ENCODE results near the gene CDK15.

Gene CDK15

GRCh38 chr2:201900362-201900761 lies 94.0 kb downstream of the CDK15 start:
- no peak overlapping the region for H3K27ac ChIP-seq
- no peak for DNase-seq (ENCODE audit: low read depth, low spot score)

- no peak for DNase-seq (ENCODE audit: low read depth, low spot score)
These were observed 95.4 kb downstream of the CDK15 start for GRCh38 chr2:201901786-201902185.

DNA sequence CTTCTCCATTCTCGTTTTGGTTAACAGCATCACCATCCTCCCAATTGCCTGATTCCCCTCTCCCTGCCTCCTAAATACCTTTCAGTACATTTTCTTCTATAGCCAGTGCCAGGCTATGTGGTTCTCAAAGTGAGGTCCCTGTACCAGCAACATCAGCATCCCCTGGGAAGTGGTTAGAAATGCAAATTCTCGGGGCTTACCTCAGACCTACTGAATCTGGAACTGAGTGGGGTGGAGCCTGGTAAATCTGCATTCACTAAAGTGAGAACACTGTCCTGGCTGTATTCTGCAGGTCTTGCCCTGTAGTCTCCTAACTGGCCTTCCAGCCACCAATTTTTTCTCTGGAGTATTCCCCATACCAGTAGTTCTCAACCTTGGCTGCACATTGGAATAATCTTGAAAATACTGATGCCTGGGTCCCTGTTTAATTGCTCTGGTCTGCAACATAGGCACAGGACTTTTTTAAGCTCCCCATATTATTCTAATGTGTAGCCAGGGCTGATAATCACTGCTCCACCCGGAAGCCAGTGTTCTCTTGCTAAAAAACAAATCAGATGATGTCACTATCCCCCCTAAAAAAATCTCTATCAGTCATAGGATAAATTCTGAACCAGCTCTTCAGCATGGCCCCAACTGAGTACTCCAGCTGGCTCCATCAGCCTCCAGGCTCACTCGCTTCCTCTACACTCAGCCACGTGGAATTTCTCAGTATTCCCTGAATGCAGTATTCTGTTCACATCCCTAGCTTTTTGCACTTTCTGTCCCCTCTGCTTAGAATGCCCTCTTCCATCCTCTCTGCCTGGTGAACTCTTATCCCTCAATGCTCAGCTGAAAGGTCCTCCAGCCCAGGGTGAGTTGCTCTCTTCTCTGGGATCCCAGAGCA lies 98.4 kb downstream of the CDK15 start:
- DNase-seq (ENCODE audit: low read depth, low spot score) = no peak
- H3K27ac ChIP-seq = no peak overlapping the region

More at GRCh38 chr2:201901786-201902185, 95.4 kb downstream of the CDK15 start:
- H3K27ac ChIP-seq = no peak overlapping the region

- DNase-seq (ENCODE audit: low read depth, low spot score) = no peak
- no peak overlapping the region for H3K27ac ChIP-seq
These were observed 100.6 kb downstream of the CDK15 start for GRCh38 chr2:201906777-201907562.

DNA sequence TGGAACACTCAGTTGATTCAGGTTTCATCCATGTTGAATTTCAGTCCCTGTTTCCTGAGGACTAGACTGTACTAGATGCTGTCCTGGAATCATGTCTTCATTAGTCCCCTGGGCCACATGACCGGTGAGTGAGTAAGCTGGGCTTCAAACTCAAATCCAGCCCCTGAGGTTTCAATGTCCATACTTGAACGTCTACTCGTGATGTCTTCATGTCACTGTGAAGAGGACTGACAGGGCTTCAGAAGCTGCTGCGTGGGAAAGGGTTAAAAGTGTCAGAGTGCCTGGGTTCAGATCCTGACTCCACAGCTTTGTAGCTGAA lies 101.2 kb downstream of the CDK15 start:
- DNase-seq (ENCODE audit: low read depth, low spot score) = no peak
- H3K27ac ChIP-seq = no peak overlapping the region

- no peak overlapping the region for H3K27ac ChIP-seq
- DNase-seq (ENCODE audit: low read depth, low spot score) = no peak
These were observed 102.6 kb downstream of the CDK15 start for GRCh38 chr2:201908901-201909300.

- DNase-seq (ENCODE audit: low read depth, low spot score) = peak; percentile 18
- no peak overlapping the region for H3K27ac ChIP-seq
These were observed 103.0 kb downstream of the CDK15 start for GRCh38 chr2:201909348-201909747.

GRCh38 chr2:201909961-201910361 lies 103.6 kb downstream of the CDK15 start:
- no peak overlapping the region for H3K27ac ChIP-seq
- no peak for DNase-seq (ENCODE audit: low read depth, low spot score)

GRCh38 chr2:201911372-201911771 lies 105.0 kb downstream of the CDK15 start:
- H3K27ac ChIP-seq = no peak overlapping the region
- DNase-seq (ENCODE audit: low read depth, low spot score) = no peak

DNA sequence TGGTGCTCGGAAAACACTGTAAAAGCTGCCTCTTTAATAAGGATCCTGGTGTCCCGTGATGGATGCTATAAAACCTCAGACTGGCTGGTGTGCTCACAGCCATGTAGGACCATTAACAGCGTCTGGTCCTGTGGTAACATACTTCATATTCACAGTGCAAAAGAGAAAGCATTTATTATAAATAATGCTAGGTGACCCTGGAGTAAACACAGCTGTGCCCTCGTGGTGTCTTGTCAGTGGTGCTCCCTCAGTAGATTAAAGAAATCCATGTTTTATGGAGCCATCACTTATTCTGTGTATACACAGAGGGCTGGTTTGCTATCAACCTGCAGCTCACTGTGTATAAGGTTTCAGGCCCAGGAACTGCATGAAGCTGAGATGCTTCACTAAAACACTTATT lies 106.9 kb downstream of the CDK15 start:
- no peak overlapping the region for H3K27ac ChIP-seq
- no peak for DNase-seq (ENCODE audit: low read depth, low spot score)

- no peak overlapping the region for H3K27ac ChIP-seq
- no peak for DNase-seq (ENCODE audit: low read depth, low spot score)
These were observed 109.1 kb downstream of the CDK15 start for GRCh38 chr2:201915446-201915845.

- no peak overlapping the region for H3K27ac ChIP-seq
- DNase-seq (ENCODE audit: low read depth, low spot score) = no peak
These were observed 110.2 kb downstream of the CDK15 start for GRCh38 chr2:201916565-201916964.

GRCh38 chr2:201918616-201919307 lies 112.4 kb downstream of the CDK15 start:
- H3K27ac ChIP-seq = no peak overlapping the region
- no peak for DNase-seq (ENCODE audit: low read depth, low spot score)

- no peak for DNase-seq (ENCODE audit: low read depth, low spot score)
- no peak overlapping the region for H3K27ac ChIP-seq
These were observed 112.9 kb downstream of the CDK15 start for GRCh38 chr2:201919308-201919634.

- DNase-seq (ENCODE audit: low read depth, low spot score) = no peak
- H3K27ac ChIP-seq = no peak overlapping the region
These were observed 117.3 kb downstream of the CDK15 start for GRCh38 chr2:201923436-201924328.

GRCh38 chr2:201924453-201924852 lies 118.1 kb downstream of the CDK15 start:
- no peak overlapping the region for H3K27ac ChIP-seq
- DNase-seq (ENCODE audit: low read depth, low spot score) = no peak

DNA sequence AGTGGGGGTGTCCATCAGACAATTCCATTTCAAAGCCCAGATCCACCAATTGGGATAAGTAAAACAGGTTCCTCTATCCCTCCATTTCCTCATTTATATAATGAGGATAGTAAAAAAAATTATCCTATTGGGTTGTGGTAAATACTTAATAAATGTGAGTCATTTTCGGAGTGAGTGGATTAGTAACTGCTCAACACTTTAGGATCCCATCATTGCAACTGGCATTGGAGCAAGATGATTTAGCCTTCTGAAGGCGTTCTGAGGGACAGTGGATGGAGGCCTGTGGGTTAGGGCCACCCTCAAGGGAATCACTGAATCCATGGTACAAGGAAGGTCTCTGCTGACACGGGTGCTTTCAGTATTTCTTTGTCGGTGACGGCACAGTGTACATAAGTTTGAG lies 118.7 kb downstream of the CDK15 start:
- DNase-seq (ENCODE audit: low read depth, low spot score) = no peak
- H3K27ac ChIP-seq = no peak overlapping the region

GRCh38 chr2:201926067-201926466 lies 119.7 kb downstream of the CDK15 start:
- DNase-seq (ENCODE audit: low read depth, low spot score) = no peak
- H3K27ac ChIP-seq = no peak overlapping the region

GRCh38 chr2:201928363-201928762 lies 122.0 kb downstream of the CDK15 start:
- H3K27ac ChIP-seq = no peak overlapping the region
- DNase-seq (ENCODE audit: low read depth, low spot score) = no peak
